GM18511 (cell line): Measurements from ENCODE around the gene RCBTB2.
"Not testable (repeated sequence)": the region's sequence is repeated elsewhere in the genome, so short reads cannot be mapped to it uniquely, and the experiment has no call there.

Source experiments
- ATAC-seq: cut with Tn5 transposase; IDR thresholded peaks from one replicate; pipeline ENCODE4 v1.9.1; 2021; ENCODE audit warnings: mild to moderate bottlenecking, moderate library complexity; ENCODE audit not compliant: unreplicated experiment

Gene RCBTB2

GRCh38 chr13:48457578-48458242, 75.2 kb downstream of the RCBTB2 start:
- no peak for ATAC-seq

- no peak for ATAC-seq
These were observed 76.3 kb downstream of the RCBTB2 start for GRCh38 chr13:48456546-48456945.

- ATAC-seq = not testable (repeated sequence)
These were observed 81.7 kb downstream of the RCBTB2 start for GRCh38 chr13:48451196-48451595.

GRCh38 chr13:48449656-48450055, 83.2 kb downstream of the RCBTB2 start:
- ATAC-seq = no peak

GRCh38 chr13:48448959-48449614, 83.8 kb downstream of the RCBTB2 start:
- no peak for ATAC-seq

- no peak for ATAC-seq
These were observed 84.5 kb downstream of the RCBTB2 start for GRCh38 chr13:48448285-48448958.

- ATAC-seq = no peak
These were observed 86.4 kb downstream of the RCBTB2 start for GRCh38 chr13:48446464-48446863.

GRCh38 chr13:48443442-48444208, 89.3 kb downstream of the RCBTB2 start:
- ATAC-seq = no peak
